Activated CD4-positive, alpha-beta T cell treated with anti-CD3 and anti-CD28 coated beads, Interleukin-2, amount 10 ng/mL, durations not matched to agents 24 days and 14 days (primary cell): ENCODE measurements around the gene CRABP2. TPM values are rescaled to one million over a fixed set of nuclear protein-coding genes. Genes with fewer than 3 reads are reported as not detected.
A peak's percentile ranks its signal among the peaks of the same experiment; 100 is the strongest.

Experiments
- DNase-seq: peaks from one replicate; pipeline ENCODE4 v3.0.0; 2022
- H3K27ac Mint-ChIP-seq: one replicate; pipeline ENCODE4 v1.8.0; 2022; ENCODE audit warnings: mild to moderate bottlenecking, mixed read lengths
- H3K27me3 Mint-ChIP-seq: one replicate; pipeline ENCODE4 v1.8.0; 2022; ENCODE audit warnings: mixed read lengths
- H3K36me3 Mint-ChIP-seq: one replicate; pipeline ENCODE4 v1.8.0; 2022; ENCODE audit warnings: low read depth, mild to moderate bottlenecking, mixed read lengths
- H3K4me1 Mint-ChIP-seq: one replicate; pipeline ENCODE4 v1.8.0; 2021; ENCODE audit warnings: mixed read lengths
- H3K4me3 Mint-ChIP-seq: one replicate; pipeline ENCODE4 v1.8.0; 2022; ENCODE audit warnings: mild to moderate bottlenecking, moderate library complexity, mixed read lengths
- H3K9me3 Mint-ChIP-seq: one replicate; pipeline ENCODE4 v1.8.0; 2021; ENCODE audit warnings: mixed read lengths
- intact Hi-C: fragments of 100-400 bp; cut with micrococcal nuclease; formaldehyde crosslinking; loops from one replicate; pipeline ENCODE4 v1.15.1; 2023
- total RNA-seq: library from RNA; stranded (reverse); gene quantifications from 2 replicates; pipeline ENCODE4 v1.2.3, GENCODE V29; 2022

CRABP2 gene
- total RNA-seq, 1 donor from 2014 or later = 1.4 TPM

DNA sequence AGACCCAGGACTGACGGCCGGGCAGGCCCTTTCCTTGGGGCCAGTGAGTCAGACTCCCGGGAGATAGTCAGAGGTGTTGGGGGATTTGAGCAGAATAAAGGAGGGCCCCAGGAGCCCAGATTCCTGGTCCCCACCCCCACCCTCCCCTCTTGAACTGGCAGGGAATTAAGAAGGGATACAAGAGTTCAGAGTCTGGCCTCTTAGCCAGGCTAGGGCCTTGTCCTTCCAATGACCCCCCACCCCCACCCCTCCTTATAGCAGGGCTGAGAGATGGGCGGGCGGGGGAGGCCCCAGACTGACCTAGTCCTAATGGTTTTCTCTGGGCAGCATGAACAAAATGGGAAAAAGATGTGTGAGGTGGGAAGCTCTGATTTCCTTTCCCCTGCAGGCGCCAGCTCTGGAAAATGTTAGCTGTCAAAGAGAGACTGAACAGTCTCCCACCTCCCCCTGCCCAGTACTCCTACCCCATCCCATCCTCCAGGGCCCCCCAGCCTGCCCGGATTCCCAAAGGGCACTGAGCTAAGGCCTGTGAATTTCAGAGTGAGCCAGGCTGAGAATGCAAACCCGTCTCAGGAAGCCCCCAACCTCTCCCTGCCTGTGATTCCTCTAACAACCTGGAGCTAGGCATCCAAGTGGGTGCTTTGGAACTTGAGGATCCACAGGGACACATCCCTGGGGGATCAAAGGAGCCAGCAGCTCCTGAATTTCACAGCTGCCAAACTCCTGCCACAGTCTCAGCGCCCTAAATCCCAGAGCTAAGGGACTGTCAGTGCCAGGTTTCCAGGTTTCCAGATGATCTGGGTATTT is 5.8 kb upstream of the CRABP2 start:
- intact Hi-C loops = no loop called here
- DNase-seq = no peak
- Mint-ChIP-seq H3K9me3 (no peaks in the 10 kb centered on the region), H3K4me1 (peaks cover 11% of the 10 kb centered on the region), H3K27me3 (peaks cover 10% of the 10 kb centered on the region), H3K27ac (no peak overlapping the region), H3K4me3 (no peak overlapping the region), H3K36me3 (peaks cover 6% of the 10 kb centered on the region)

DNA sequence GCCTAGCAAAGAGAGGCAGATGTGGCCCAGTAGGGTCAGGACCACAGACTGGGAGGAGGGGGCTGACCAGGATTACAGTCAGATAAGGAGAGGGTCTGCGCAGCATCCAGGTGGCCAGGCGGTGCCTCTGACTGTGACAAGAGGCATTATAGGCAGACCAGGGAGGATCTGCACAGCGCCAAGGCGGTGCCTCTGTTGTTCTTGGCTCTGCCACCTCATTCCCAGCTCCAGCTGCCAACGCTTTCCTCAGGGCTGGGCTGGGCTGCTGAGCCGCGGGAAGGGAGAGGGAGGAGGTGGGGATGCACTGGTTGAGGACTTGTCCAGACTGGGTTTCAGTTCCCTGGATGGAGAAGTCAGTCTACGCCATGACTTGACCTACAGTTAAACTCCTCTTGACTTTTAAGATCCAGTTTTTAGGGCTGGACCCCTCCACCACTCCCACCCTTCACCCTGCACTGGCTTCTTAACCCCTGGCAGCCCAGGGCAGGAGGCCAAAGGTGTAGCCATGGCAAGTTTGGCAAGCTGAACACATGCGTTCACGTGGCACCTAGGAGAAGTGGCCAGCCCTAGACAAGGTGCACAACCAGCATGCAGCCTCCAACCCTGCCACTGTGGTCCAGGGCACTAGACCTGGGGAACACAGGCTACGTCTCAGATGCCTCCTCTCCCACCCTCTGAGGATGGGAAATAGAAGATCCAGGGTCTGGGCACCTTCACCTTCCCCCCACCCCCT is 4.5 kb upstream of the CRABP2 start:
- peaks cover 20% of the 10 kb centered on the region for H3K27me3 Mint-ChIP-seq
- H3K4me3 Mint-ChIP-seq = no peak overlapping the region
- H3K4me1 Mint-ChIP-seq = peaks cover 18% of the 10 kb centered on the region
- DNase-seq = no peak
- intact Hi-C loops = no loop called here
- no peak overlapping the region for H3K27ac Mint-ChIP-seq
- no peaks in the 10 kb centered on the region for H3K9me3 Mint-ChIP-seq
- H3K36me3 Mint-ChIP-seq = no peaks in the 10 kb centered on the region

DNA sequence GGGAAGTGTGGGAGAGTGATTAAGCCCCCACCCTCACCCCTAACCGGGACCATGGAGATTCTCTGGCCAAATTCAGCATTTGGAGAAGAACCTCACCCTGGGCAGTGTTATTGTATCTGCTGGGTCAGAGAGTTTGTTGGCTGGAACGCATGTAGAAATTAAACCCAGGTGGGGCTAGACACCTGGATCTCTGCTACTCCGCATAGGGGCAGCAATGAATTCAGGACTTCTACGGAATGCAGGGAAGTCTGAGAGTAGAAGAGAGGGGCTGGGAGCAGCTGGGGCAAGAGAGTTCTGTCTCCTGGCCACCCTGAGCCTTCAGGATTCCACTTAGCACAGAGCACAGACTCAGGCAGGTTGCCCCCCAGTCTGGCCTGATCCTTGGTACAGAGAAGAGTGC is 3.6 kb upstream of the CRABP2 start:
- no peak for DNase-seq
- no peaks in the 10 kb centered on the region for H3K36me3 Mint-ChIP-seq
- intact Hi-C loops = no loop called here
- H3K4me3 Mint-ChIP-seq = no peak overlapping the region
- no peaks in the 10 kb centered on the region for H3K9me3 Mint-ChIP-seq
- no peak overlapping the region for H3K27ac Mint-ChIP-seq
- peaks cover 20% of the 10 kb centered on the region for H3K4me1 Mint-ChIP-seq
- peaks cover 28% of the 10 kb centered on the region for H3K27me3 Mint-ChIP-seq

- no peaks in the 10 kb centered on the region for H3K36me3 Mint-ChIP-seq
- DNase-seq = no peak
- no peaks in the 10 kb centered on the region for H3K9me3 Mint-ChIP-seq
- H3K4me1 Mint-ChIP-seq = peaks cover 20% of the 10 kb centered on the region
- intact Hi-C loops = no loop called here
- peaks cover 36% of the 10 kb centered on the region for H3K27me3 Mint-ChIP-seq
- no peak overlapping the region for H3K27ac Mint-ChIP-seq
- no peak overlapping the region for H3K4me3 Mint-ChIP-seq
Observed at GRCh38 chr1:156708218-156708661, 2.9 kb upstream of the CRABP2 start.

GRCh38 chr1:156707417-156708217 is 2.2 kb upstream of the CRABP2 start:
- no peaks in the 10 kb centered on the region for H3K9me3 Mint-ChIP-seq
- H3K27ac Mint-ChIP-seq = no peak overlapping the region
- no peak overlapping the region for H3K4me3 Mint-ChIP-seq
- no peak for DNase-seq
- H3K36me3 Mint-ChIP-seq = no peaks in the 10 kb centered on the region
- peaks cover 39% of the 10 kb centered on the region for H3K27me3 Mint-ChIP-seq
- intact Hi-C loops = loop anchor here (2.0 kb wide), 1 partner anchor 17 kb away; no protein-coding TSS in a partner anchor
- H3K4me1 Mint-ChIP-seq = peaks cover 20% of the 10 kb centered on the region

DNA sequence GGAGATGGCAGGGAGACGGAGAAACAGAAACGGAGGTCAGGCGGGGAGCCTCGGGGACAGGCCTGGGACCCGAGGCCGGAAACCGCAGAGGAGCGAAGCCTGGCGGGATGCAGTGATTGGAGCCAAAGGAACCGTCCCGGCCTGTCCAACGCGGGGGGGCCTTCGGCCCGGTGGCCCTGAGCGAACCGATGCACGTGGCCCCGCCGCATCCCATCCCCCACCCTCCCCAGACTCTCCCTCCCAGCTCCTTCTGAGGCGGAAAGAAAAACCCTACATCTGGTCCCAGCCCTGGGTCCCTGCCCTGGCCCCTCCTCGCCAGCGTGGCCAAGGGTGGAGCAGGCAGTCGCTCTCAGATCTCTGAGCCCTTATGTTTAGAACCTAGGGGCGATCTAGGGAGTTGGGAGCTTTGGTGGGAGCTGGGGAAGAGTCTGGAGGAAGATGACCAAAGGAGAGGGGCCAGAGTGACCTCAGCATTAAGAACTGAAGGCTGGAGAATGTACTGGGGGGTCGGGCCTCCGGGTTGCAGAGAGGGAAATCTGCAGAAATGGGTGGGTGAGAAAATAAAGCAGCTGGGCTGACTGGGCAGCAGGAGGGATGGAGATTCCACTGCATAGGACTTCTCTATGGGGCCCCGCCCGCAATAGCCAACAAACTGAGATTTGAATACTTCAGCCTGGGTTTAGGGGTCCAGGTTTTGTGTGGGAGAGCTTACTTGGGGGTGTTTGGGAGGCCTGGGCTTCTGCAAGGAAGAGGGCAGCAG is 1.5 kb upstream of the CRABP2 start:
- DNase-seq = no peak
- H3K4me3 Mint-ChIP-seq = peak overlapping the region; percentile 89

DNA sequence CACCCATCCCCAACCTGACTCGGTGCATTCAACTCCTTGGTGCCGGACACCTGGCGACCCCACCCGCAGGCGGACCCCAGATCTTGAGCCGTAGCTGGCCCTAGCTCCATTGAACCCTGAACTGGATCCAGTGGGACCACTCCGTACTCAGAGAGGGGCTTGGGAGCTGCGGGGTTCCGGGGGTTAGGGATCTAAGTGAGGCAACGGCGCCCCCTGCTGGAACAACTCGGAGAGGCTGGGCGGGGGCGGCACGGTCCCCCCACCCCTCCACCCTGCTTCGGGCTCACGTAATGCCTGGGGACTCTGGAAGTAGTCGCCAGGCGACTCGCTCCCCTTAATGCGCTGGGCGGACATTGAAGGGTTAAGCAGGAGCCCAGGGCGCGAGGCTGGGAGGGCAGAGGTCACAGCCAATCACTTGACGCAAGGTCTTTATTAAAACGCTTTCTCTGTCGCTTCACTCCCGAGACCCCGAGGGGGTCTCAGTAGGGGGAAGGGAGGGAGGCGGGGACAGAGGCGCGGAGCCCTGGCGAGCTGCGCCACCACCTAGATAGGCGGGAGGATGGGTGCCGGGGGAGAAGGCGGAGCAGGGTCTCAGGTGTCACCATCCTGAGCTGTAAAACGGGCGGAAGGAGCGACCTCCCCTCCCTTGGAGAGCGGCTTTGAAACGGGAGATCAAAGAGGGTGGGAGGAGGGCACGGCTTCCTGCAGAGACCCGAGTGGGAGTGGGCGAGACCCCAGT is 704 bp upstream of the CRABP2 start:
- intact Hi-C loops = loop anchor here (1.0 to 2.0 kb wide), 4 partner anchors 17 to 46 kb away; partner anchors contain the start of genes ISG20L2 and METTL25B
- peak overlapping the region; percentile 72 for H3K27ac Mint-ChIP-seq
- peaks cover 20% of the 10 kb centered on the region for H3K4me1 Mint-ChIP-seq
- peak overlapping the region; percentile 89 for H3K4me3 Mint-ChIP-seq
- H3K36me3 Mint-ChIP-seq = no peaks in the 10 kb centered on the region
- H3K27me3 Mint-ChIP-seq = peaks cover 42% of the 10 kb centered on the region
- no peaks in the 10 kb centered on the region for H3K9me3 Mint-ChIP-seq
- DNase-seq = peak; percentile 90

More for the DNA sequence above, 1.5 kb upstream of the CRABP2 start:
- Mint-ChIP-seq H3K27me3 (peaks cover 39% of the 10 kb centered on the region), H3K27ac (no peak overlapping the region), H3K9me3 (no peaks in the 10 kb centered on the region), H3K4me1 (peaks cover 20% of the 10 kb centered on the region), H3K36me3 (no peaks in the 10 kb centered on the region)
- intact Hi-C loops = loop anchor here (1.0 to 2.0 kb wide), 3 partner anchors 18 to 47 kb away; no protein-coding TSS in a partner anchor

GRCh38 chr1:156704930-156705320 is 458 bp downstream of the CRABP2 start:
- DNase-seq = no peak
- Mint-ChIP-seq H3K4me3 (peak overlapping the region; percentile 47), H3K9me3 (no peaks in the 10 kb centered on the region), H3K27me3 (peaks cover 42% of the 10 kb centered on the region), H3K4me1 (peaks cover 20% of the 10 kb centered on the region), H3K27ac (no peak overlapping the region), H3K36me3 (no peaks in the 10 kb centered on the region)
- intact Hi-C loops = loop anchor here (1.0 kb wide), 1 partner anchor 23 kb away; the partner anchor contains the start of genes ISG20L2 and METTL25B

GRCh38 chr1:156704166-156704711 is 1.1 kb downstream of the CRABP2 start:
- no peaks in the 10 kb centered on the region for H3K36me3 Mint-ChIP-seq
- H3K9me3 Mint-ChIP-seq = no peaks in the 10 kb centered on the region
- peaks cover 20% of the 10 kb centered on the region for H3K4me1 Mint-ChIP-seq
- DNase-seq = no peak
- intact Hi-C loops = no loop called here
- peak overlapping the region; percentile 41 for H3K4me3 Mint-ChIP-seq
- H3K27me3 Mint-ChIP-seq = peaks cover 43% of the 10 kb centered on the region
- H3K27ac Mint-ChIP-seq = no peak overlapping the region

DNA sequence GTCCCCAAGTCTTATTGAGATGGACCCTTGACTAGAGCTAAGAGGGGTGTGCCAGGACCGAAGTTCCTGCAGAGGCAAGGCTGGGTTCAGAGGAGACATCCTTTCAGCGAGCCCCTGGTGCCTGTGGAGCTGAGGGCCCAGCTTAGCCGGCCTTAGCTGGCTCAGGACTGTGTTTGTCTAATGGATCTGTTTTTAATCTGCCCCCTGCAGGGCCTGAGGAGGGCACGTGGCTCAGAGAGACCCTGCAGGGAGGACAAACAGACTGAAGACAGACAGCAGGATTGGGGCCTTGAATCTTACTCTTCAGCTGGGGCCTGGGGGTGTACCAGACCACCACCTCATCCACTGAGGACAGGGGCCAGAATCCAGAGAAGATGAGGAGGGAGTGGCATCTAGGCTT is 1.6 kb downstream of the CRABP2 start:
- intact Hi-C loops = no loop called here
- H3K36me3 Mint-ChIP-seq = no peaks in the 10 kb centered on the region
- peaks cover 45% of the 10 kb centered on the region for H3K27me3 Mint-ChIP-seq
- H3K27ac Mint-ChIP-seq = no peak overlapping the region
- H3K4me1 Mint-ChIP-seq = peaks cover 20% of the 10 kb centered on the region
- H3K9me3 Mint-ChIP-seq = no peaks in the 10 kb centered on the region
- H3K4me3 Mint-ChIP-seq = no peak overlapping the region
- no peak for DNase-seq

- no peak for DNase-seq
- intact Hi-C loops = no loop called here
- H3K9me3 Mint-ChIP-seq = no peaks in the 10 kb centered on the region
- peaks cover 45% of the 10 kb centered on the region for H3K27me3 Mint-ChIP-seq
- H3K4me3 Mint-ChIP-seq = no peak overlapping the region
- peaks cover 20% of the 10 kb centered on the region for H3K4me1 Mint-ChIP-seq
- H3K36me3 Mint-ChIP-seq = no peaks in the 10 kb centered on the region
- no peak overlapping the region for H3K27ac Mint-ChIP-seq
Observed at GRCh38 chr1:156703336-156703735, 2.0 kb downstream of the CRABP2 start.

GRCh38 chr1:156700736-156701531 is 4.4 kb downstream of the CRABP2 start:
- no peaks in the 10 kb centered on the region for H3K36me3 Mint-ChIP-seq
- H3K27ac Mint-ChIP-seq = no peak overlapping the region
- no peaks in the 10 kb centered on the region for H3K9me3 Mint-ChIP-seq
- H3K4me1 Mint-ChIP-seq = peaks cover 8% of the 10 kb centered on the region
- intact Hi-C loops = no loop called here
- no peak for DNase-seq
- H3K4me3 Mint-ChIP-seq = no peak overlapping the region
- H3K27me3 Mint-ChIP-seq = peaks cover 47% of the 10 kb centered on the region
